GM12878 (cell line): ENCODE data around the gene GSTT4.
"Not testable (repeated sequence)": the region's sequence is repeated elsewhere in the genome, so short reads cannot be mapped to it uniquely, and the experiment has no call there.

Source experiments
- CBX3 ChIP-seq: fragments of 200-600 bp; sonication (generic); IDR thresholded peaks from 2 replicates; pipeline ENCODE4 v1.6.1; 2016; ENCODE audit warnings: low read depth, borderline replicate concordance
- CBX5 ChIP-seq: sonication (generic); IDR thresholded peaks from 2 replicates; pipeline ENCODE4 v1.6.1; 2016; ENCODE audit warnings: low read depth, moderate library complexity, mild to moderate bottlenecking, inconsistent platforms
- CTCF ChIP-seq, 3 experiments: IDR thresholded peaks in 2 of 3; conservative IDR thresholded peaks in 1 of 3; 2 replicates each; pipeline ENCODE4 v1.5.1; 2011; ENCODE audit warnings: low read depth in 3 of 3, low read length in 3 of 3, mild to moderate bottlenecking in 3 of 3, control low read depth in 2 of 3, moderate library complexity in 2 of 3, inconsistent platforms in 1 of 3, mixed read lengths in 1 of 3; ENCODE audit not compliant: control insufficient read depth in 2 of 3, insufficient read depth in 1 of 3; ENCODE audit errors: extremely low read depth in 1 of 3
- EP300 ChIP-seq, 2 experiments: fragments of 150-350 bp in 1 of 2; IDR thresholded peaks; 2 replicates each; pipeline ENCODE4 v1.6.1; 2011 to 2012; ENCODE audit warnings: low read depth in 2 of 2, low read length in 2 of 2, borderline replicate concordance in 1 of 2, improper control_type of control experiment in 1 of 2, inconsistent platforms in 1 of 2; ENCODE audit not compliant: control insufficient read depth in 1 of 2
- MXI1 ChIP-seq: fragments of 150-350 bp; IDR thresholded peaks from 2 replicates; pipeline ENCODE4 v1.6.1; 2011; ENCODE audit warnings: low read depth, mild to moderate bottlenecking, inconsistent platforms, low read length, improper control_type of control experiment
- SREBF2 ChIP-seq: IDR thresholded peaks from 2 replicates; pipeline ENCODE4 v1.6.1; 2012; ENCODE audit warnings: mild to moderate bottlenecking, low read length
- SUZ12 ChIP-seq: fragments of 200-600 bp; sonication (generic); IDR thresholded peaks from one replicate; pipeline ENCODE4 v1.6.1; 2018; ENCODE audit warnings: antibody characterized with exemption, mild to moderate bottlenecking; ENCODE audit not compliant: unreplicated experiment
- ZNF24 ChIP-seq: fragments of 450-650 bp; IDR thresholded peaks from 2 replicates; pipeline ENCODE4 v1.6.1; 2017; ENCODE audit warnings: antibody characterized with exemption, mild to moderate bottlenecking

DNA sequence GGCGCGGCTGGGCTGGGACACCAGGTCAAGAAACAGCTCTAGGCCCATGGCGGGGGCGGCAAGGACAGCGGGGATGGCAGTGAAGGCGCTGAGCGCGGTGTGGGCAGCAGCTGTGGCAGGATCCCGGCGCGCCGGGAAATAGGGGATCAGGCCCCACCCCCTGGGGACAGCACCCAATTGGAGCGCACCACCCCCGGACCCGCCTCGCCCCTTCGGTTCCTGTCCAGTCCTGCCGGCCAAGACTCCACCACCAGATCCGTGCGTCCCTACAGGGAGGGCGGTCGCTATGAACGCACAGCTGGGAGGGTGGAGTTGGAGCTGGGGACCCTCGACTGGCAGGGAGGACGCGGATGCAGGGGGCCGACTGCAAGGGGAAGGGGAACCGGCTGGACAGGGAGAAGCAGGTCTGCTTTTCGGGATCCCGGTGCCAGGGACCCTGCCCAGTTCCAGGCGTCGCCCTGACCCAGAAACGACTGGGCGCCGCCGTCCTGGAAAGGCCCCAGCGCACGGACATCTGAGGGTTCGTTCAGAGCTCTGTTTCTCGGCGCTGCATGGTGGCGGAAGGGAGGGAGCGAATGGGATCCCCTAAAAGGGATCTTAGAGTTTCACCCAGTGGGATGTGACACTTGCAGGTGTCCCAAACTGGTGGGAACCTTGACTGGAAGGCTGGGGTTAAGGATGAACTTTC lies 44.0 kb downstream of the GSTT4 start, which contains the start of gene GSTT2B:
- TF ChIP-seq CBX3; CTCF (IDR thresholded peaks at IDR 0.05 in 2 of 3, conservative IDR thresholded peaks at IDR 0.05 in 1 of 3; ENCODE audit: control insufficient read depth in 2 of 3, extremely low read depth in 1 of 3, insufficient read depth in 1 of 3, low read depth in 3 of 3, low read length in 3 of 3); SREBF2; EP300 (IDR thresholded peaks at IDR 0.05; ENCODE audit: borderline replicate concordance in 1 of 2, control insufficient read depth in 1 of 2, low read depth in 2 of 2, low read length in 2 of 2); SUZ12; CBX5; MXI1; ZNF24: not testable (repeated sequence)
